Upper lobe of left lung (tissue), 6 donors: Measurements from ENCODE around the gene SLC13A3. TPM values are rescaled to one million over a fixed set of nuclear protein-coding genes. Genes with fewer than 3 reads are reported as not detected.

Source experiments
- ATAC-seq, 2 donors: fragments of 200-7000 bp; cut with Tn5 transposase; one replicate each; pipeline ENCODE4 v1.9.1; 2022; ENCODE audit warnings: mild to moderate bottlenecking in 2 of 2, moderate library complexity in 2 of 2; ENCODE audit not compliant: low FRiP score in 2 of 2
- DNase-seq, 2 donors: peaks; one replicate each; pipeline ENCODE4 v3.0.0-alpha.2; 2019 to 2020
- H3K27ac ChIP-seq, 4 donors: fragments of 200-600 bp; sonication (generic); one replicate each; pipeline ENCODE4 v1.5.1; 2016 to 2019
- H3K27me3 ChIP-seq, 4 donors: fragments of 200-600 bp; sonication (generic); one replicate each; pipeline ENCODE4 v1.5.1; 2017 to 2019
- H3K36me3 ChIP-seq, 4 donors: fragments of 200-600 bp; sonication (generic); one replicate each; pipeline ENCODE4 v1.5.1; 2016 to 2019
- H3K4me1 ChIP-seq, 4 donors: fragments of 200-600 bp; sonication (generic); one replicate each; pipeline ENCODE4 v1.5.1; 2018 to 2019
- H3K4me3 ChIP-seq, 4 donors: fragments of 200-600 bp; sonication (generic); one replicate each; pipeline ENCODE4 v1.5.1; 2017 to 2019; ENCODE audit warnings: mild to moderate bottlenecking in 2 of 4, moderate library complexity in 1 of 4
- H3K9me3 ChIP-seq, 4 donors: fragments of 200-600 bp; sonication (generic); one replicate each; pipeline ENCODE4 v1.5.1; 2018 to 2019
- EP300 ChIP-seq, 4 donors: sonication (generic); formaldehyde crosslinking; IDR thresholded peaks; one replicate each; pipeline ENCODE4 v1.5.1; 2017; ENCODE audit warnings: antibody characterized with exemption in 4 of 4, control low read depth in 2 of 4
- POLR2A ChIP-seq, 4 donors: fragments of 450-650 bp; IDR thresholded peaks; one replicate each; pipeline ENCODE4 v1.5.1; 2016 to 2017; ENCODE audit warnings: antibody characterized with exemption in 4 of 4, mild to moderate bottlenecking in 2 of 4
- POLR2AphosphoS5 ChIP-seq, 2 donors: sonication (generic); formaldehyde crosslinking; IDR thresholded peaks; one replicate each; pipeline ENCODE4 v1.5.1; 2017; ENCODE audit warnings: antibody characterized with exemption in 2 of 2
- WGBS, 2 donors: methylation state at CpG; one replicate each; pipeline ENCODE4 v1.1.5; 2017 to 2018; 5-methylcytosine and 5-hydroxymethylcytosine counted together
- total RNA-seq, 6 donors: library from RNA; depleted of rRNA in 4 of 6; stranded (reverse); fragments of >200 nt in 4 of 6; gene quantifications; one replicate each; pipeline versions ENCODE4 v1.1.0 to v1.2.1, GENCODE V29; 2016 to 2021
- TF ChIP-seq, protein P1 (sequence below), 6 experiments: fragments of 450-650 bp in 4 of 6; fragments of 200-600 bp in 2 of 6; sonication (generic) in 2 of 6; IDR thresholded peaks; one replicate each; pipeline ENCODE4 v1.5.1; 2016 to 2019; ENCODE audit warnings: antibody characterized with exemption in 6 of 6
- donor health status: DM: no; HTN: no; CAD: no; lungs with moderate emphysema.
- donor health status: DM: no; HTN: yes; CAD: no; lungs with severe emphysema.

Gene SLC13A3, protein sequence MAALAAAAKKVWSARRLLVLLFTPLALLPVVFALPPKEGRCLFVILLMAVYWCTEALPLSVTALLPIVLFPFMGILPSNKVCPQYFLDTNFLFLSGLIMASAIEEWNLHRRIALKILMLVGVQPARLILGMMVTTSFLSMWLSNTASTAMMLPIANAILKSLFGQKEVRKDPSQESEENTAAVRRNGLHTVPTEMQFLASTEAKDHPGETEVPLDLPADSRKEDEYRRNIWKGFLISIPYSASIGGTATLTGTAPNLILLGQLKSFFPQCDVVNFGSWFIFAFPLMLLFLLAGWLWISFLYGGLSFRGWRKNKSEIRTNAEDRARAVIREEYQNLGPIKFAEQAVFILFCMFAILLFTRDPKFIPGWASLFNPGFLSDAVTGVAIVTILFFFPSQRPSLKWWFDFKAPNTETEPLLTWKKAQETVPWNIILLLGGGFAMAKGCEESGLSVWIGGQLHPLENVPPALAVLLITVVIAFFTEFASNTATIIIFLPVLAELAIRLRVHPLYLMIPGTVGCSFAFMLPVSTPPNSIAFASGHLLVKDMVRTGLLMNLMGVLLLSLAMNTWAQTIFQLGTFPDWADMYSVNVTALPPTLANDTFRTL
- 10 to 100 TPM in 1 of 6 donors, 1 to 10 TPM in 4, under 1 TPM in 1; 0.88 to 11.5 (median 1.3) TPM for total RNA-seq

DNA sequence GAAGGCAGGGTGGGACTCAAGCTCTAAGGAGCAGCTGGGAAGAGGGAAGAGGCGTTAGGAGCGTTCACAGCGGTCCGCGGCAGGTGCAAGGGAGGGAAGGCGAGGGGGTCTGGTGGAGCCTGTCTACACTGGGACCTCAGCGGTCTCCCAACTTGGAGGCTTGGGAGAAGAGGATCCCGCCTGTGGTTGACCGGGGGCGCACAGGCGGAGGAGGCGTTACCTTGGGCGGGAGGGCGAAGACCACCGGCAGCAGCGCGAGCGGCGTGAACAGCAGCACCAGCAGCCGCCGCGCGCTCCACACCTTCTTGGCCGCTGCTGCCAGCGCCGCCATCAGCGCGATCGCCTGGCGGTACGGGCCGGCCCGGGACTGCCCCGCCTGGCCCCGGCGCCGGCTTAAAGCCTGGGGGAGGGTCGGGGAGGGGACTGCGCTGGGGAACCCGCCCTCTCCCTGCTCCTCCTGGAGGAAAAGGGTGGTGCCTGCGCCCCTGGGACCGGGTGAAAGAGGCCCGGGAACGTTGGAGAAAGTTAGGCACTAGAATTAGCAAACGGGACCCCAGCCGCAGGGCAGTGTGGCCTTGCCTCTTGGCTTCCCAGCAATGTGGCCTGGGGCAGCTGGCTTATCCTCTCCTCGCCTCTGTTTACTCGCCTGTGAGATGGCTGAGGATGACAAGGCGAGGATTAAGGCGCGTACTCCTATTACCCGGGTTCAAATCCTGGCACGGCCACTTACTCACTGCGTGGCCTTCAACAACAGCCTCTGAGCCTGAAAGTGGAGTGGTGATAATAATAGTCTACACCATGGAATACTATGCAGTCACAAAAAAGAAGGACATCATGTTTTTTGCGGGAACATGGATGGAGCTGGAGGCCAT, at the start of gene SLC13A3:
SLC13A3 (minus strand) TSS at position 369 of the 872 bp plus-strand sequence; CDS start at position 331, 38 bp downstream.
- H3K27me3 ChIP-seq: peaks cover 0 to 11% (median 2%) of the 10 kb centered on the region in 4 donors
- peak in 1 of 2 donors; percentile 42 for ATAC-seq
- H3K36me3 ChIP-seq: no peaks in the 10 kb centered on the region
- H3K9me3 ChIP-seq: no peaks in the 10 kb centered on the region
- TF ChIP-seq EP300 (IDR thresholded peaks at IDR 0.05) (no peak), POLR2A (IDR thresholded peaks at IDR 0.05) (no peak), POLR2AphosphoS5 (IDR thresholded peaks at IDR 0.05) (no peak)
- TF ChIP-seq, protein P1, sequence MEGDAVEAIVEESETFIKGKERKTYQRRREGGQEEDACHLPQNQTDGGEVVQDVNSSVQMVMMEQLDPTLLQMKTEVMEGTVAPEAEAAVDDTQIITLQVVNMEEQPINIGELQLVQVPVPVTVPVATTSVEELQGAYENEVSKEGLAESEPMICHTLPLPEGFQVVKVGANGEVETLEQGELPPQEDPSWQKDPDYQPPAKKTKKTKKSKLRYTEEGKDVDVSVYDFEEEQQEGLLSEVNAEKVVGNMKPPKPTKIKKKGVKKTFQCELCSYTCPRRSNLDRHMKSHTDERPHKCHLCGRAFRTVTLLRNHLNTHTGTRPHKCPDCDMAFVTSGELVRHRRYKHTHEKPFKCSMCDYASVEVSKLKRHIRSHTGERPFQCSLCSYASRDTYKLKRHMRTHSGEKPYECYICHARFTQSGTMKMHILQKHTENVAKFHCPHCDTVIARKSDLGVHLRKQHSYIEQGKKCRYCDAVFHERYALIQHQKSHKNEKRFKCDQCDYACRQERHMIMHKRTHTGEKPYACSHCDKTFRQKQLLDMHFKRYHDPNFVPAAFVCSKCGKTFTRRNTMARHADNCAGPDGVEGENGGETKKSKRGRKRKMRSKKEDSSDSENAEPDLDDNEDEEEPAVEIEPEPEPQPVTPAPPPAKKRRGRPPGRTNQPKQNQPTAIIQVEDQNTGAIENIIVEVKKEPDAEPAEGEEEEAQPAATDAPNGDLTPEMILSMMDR (IDR thresholded peaks at IDR 0.05): no peak
- H3K4me1 ChIP-seq: peaks cover 0 to 8% (median 0%) of the 10 kb centered on the region in 4 donors
- DNase-seq: peak in 1 of 2 donors; percentile 67
- H3K27ac ChIP-seq: no peak within 1 kb of the TSS
- WGBS, 2 donors: 22 to 62% methylated on average over 12 to 49 of the region's 55 CpGs
- H3K4me3 ChIP-seq: peak within 1 kb of the TSS in 1 of 4 donors; percentile 7

DNA sequence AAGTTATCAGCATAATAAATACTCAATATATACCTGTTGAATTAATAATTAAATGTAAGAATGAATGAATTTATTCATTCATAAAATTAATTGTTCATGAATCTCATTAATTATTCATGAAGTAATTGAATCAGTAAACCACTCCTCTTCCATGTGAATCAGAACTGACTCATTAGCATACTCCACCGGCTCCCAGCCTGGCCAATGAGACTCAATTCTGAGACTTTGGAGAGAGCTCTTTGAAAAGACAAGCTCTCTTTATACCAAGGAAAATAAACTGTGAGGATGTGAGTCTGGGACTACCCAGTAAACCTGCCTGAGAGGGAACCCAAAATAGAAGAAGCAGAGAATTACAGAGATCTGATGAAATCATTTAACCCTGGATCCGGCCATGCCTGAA, 49.8 kb upstream of the SLC13A3 start:
- Histone ChIP-seq H3K9me3 (no peaks in the 10 kb centered on the region), H3K4me1 (no peaks in the 10 kb centered on the region), H3K27me3 (no peaks in the 10 kb centered on the region), H3K27ac (no peak overlapping the region), H3K4me3 (no peak overlapping the region), H3K36me3 (no peaks in the 10 kb centered on the region)
- ATAC-seq (no peak), DNase-seq (no peak)
- 82 to 89% methylated on average over 2 of the region's 2 CpGs for WGBS, 2 donors
- TF ChIP-seq EP300 (IDR thresholded peaks at IDR 0.05): no peak
- no peak for TF ChIP-seq POLR2A (IDR thresholded peaks at IDR 0.05)
- TF ChIP-seq POLR2AphosphoS5 (IDR thresholded peaks at IDR 0.05): no peak

DNA sequence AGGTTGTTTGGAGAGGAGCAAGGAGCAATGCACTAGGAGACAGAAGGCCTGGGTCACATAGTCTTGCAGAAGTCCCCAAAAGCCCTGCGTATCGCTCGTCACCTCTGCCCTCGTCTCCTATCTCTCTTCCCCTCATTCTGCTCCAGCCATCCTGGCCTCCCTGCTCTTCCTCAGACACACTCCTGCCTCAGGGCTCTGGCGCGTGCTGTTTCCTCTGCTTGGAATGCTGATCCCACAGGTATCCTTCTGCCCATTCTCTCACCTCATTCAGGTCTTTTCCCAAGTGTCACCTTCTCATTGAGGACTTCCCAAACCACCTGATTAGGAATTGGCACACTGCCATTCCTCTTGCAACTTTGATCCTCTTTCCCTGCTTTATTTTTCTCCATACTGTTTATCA, 49.2 kb upstream of the SLC13A3 start:
- H3K4me3 ChIP-seq: no peak overlapping the region
- no peaks in the 10 kb centered on the region for H3K36me3 ChIP-seq
- WGBS, 2 donors: 86 to 91% methylated on average over 6 of the region's 6 CpGs
- H3K27me3 ChIP-seq: no peaks in the 10 kb centered on the region
- no peaks in the 10 kb centered on the region for H3K9me3 ChIP-seq
- ATAC-seq (no peak), DNase-seq (no peak)
- no peak overlapping the region for H3K27ac ChIP-seq
- TF ChIP-seq, protein P1 (IDR thresholded peaks at IDR 0.05): no peak
- TF ChIP-seq POLR2A (IDR thresholded peaks at IDR 0.05) (no peak), POLR2AphosphoS5 (IDR thresholded peaks at IDR 0.05) (no peak), EP300 (IDR thresholded peaks at IDR 0.05) (no peak)
- H3K4me1 ChIP-seq: no peaks in the 10 kb centered on the region

DNA sequence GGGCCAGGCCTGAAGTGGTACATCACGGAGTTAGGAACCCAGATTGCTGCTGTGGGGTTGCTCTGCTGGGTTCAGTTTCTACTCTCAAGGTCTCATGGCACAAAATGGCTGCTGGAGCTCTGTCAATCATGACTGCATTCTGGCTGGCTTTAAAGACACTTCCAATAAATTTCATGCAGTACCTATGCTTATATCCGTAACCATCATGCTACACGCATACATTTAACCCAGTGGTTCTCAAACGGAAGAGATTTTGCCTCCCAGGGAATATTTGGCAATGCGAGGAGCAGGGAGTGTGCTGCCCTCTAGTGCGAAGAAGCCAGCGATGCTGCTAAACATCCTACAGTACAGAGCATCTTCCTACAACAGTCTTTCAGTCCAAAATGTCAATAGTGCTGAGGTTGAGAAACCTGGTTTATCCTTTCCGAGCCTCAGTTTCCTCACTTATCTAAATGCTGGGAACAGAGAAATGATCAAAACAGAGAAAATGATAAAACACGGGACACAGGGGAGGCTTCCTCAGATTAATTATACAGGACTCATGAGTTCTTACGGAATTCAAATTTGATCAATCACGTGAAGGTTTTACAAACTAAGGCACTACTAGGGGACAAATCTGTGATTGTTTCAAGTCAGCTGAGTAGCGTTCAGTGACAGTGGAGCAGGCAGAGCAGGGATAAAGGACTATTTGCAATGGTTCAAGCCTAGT, 48.5 kb upstream of the SLC13A3 start:
- Histone ChIP-seq H3K9me3 (no peaks in the 10 kb centered on the region), H3K4me1 (no peaks in the 10 kb centered on the region), H3K27ac (no peak overlapping the region), H3K36me3 (no peaks in the 10 kb centered on the region), H3K4me3 (no peak overlapping the region), H3K27me3 (no peaks in the 10 kb centered on the region)
- 62% methylated on average over 12 of the region's 12 CpGs for WGBS, 2 donors
- TF ChIP-seq POLR2A (IDR thresholded peaks at IDR 0.05): no peak
- TF ChIP-seq, protein P1 (IDR thresholded peaks at IDR 0.05): peak in 4 of 6 experiments; percentile 23 to 37 (median 30)
- TF ChIP-seq EP300 (IDR thresholded peaks at IDR 0.05): no peak
- DNase-seq (no peak), ATAC-seq (peak in 1 of 2 donors; percentile 58)
